ENCODE measurements around the gene NRG2. TPM values are rescaled to one million over a fixed set of nuclear protein-coding genes. Genes with fewer than 3 reads are reported as not detected.

The NRG2 gene
- total RNA-seq, 1 donor from 2014 or later, result 0.07 TPM

DNA sequence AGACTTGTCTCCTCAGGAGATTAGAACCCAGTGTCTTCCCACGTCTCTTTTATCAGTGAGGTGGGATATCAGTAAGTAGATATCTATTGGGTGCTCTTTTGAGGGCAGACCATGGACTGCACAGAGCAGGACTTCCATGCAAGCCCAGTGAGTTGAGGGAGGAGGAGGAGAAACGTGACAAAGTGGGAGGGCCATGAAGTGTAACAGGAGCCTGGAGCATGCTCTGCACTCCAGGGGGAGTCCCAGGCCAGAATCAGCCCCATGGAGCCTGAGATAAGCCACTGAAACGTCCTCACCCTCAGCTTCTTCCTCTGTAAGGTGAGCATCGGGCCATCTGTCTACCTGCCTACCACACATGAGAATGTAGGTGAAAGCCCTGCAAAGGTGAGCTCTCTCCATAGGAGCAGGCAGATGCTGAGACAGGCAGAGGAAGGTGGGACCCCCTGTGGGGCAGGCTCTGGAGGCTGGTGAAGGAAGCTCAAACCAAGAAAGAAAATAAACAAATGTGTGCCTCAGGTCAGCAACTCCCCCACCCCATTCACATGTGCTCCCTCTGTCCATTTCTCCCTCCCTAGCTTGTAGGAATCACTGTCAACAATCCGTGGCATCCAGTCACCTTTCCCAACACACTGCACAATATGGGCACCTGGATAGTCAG is 87.4 kb downstream of the NRG2 start:
- no peaks in the 10 kb centered on the region for H3K36me3 Mint-ChIP-seq (ENCODE audit: low read depth)
- H3K4me3 Mint-ChIP-seq, result no peak overlapping the region
- peaks cover 28% of the 10 kb centered on the region for H3K27me3 Mint-ChIP-seq
- no peaks in the 10 kb centered on the region for H3K4me1 Mint-ChIP-seq
- intact Hi-C loops (cut with micrococcal nuclease), result no loop called here
- CTCF ChIA-PET, result interaction anchor here (1.4 kb wide), 1 partner anchor 13 kb away, joined by 4 read pairs; no protein-coding TSS in a partner anchor
- POLR2A ChIA-PET, result no interaction called here
- TF ChIP-seq, protein P1, sequence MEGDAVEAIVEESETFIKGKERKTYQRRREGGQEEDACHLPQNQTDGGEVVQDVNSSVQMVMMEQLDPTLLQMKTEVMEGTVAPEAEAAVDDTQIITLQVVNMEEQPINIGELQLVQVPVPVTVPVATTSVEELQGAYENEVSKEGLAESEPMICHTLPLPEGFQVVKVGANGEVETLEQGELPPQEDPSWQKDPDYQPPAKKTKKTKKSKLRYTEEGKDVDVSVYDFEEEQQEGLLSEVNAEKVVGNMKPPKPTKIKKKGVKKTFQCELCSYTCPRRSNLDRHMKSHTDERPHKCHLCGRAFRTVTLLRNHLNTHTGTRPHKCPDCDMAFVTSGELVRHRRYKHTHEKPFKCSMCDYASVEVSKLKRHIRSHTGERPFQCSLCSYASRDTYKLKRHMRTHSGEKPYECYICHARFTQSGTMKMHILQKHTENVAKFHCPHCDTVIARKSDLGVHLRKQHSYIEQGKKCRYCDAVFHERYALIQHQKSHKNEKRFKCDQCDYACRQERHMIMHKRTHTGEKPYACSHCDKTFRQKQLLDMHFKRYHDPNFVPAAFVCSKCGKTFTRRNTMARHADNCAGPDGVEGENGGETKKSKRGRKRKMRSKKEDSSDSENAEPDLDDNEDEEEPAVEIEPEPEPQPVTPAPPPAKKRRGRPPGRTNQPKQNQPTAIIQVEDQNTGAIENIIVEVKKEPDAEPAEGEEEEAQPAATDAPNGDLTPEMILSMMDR (IDR thresholded peaks at IDR 0.05), result no peak
- H3K27ac Mint-ChIP-seq, result no peak overlapping the region
- no peaks in the 10 kb centered on the region for H3K9me3 Mint-ChIP-seq
- ATAC-seq (ENCODE audit: low read depth) (no peak), DNase-seq (no peak)

DNA sequence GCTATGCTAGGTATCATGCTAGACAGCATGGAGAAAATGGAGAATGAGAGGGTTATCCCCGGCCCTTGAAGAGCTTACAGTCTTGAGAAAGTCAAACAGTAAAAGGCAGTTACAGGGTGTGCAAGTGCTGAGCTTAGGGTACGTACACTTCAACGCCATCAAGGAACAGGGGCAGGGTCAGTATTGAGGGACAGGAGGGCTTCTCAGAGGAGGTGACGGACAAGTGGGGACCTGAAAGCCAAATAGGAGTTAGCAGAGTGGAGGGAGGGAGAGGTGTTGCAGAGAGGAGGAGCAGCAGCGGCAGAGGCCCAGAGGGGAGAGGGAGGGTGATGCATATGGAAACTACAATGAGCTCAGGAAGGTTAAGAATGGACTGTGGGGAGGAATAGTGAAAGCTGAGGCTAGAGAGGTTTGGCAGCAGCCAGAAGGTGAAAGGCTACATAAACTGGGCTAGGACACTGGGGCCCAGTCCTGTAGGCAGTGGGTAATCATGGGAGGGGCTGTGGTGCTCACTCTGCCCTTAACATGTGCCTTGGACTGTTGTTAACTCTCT is 88.0 kb downstream of the NRG2 start:
- no peaks in the 10 kb centered on the region for H3K36me3 Mint-ChIP-seq (ENCODE audit: low read depth)
- DNase-seq (no peak), ATAC-seq (ENCODE audit: low read depth) (no peak)
- ChIA-PET CTCF (interaction anchor here (1.4 kb wide), 1 partner anchor 14 kb away, joined by 4 read pairs; no protein-coding TSS in a partner anchor), POLR2A (no interaction called here)
- no peak overlapping the region for H3K4me3 Mint-ChIP-seq
- TF ChIP-seq, protein P1 (IDR thresholded peaks at IDR 0.05), result no peak
- H3K4me1 Mint-ChIP-seq, result no peaks in the 10 kb centered on the region
- no peaks in the 10 kb centered on the region for H3K9me3 Mint-ChIP-seq
- H3K27me3 Mint-ChIP-seq, result peaks cover 31% of the 10 kb centered on the region
- no peak overlapping the region for H3K27ac Mint-ChIP-seq
- intact Hi-C loops (cut with micrococcal nuclease), result no loop called here

DNA sequence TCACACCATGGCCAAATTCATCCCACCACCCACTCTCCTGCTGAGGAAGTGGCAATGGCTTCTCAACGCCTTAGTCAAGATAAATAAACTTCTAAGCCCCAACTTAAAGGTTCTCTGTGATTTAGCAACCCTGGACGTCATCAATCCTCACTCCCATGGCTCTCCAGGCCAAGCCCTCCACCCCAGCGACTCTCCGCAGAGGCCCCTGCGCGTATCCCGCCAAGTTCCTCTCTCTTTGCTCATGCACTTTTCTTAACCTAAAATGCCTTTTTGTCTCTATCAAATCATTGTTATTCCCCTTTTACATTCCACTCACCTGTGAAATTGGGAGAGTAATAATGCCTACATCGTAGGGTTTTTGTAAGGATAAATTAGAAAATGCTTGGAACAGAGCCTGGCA is 88.6 kb downstream of the NRG2 start:
- TF ChIP-seq, protein P1 (IDR thresholded peaks at IDR 0.05), result no peak
- DNase-seq (no peak), ATAC-seq (ENCODE audit: low read depth) (no peak)
- ChIA-PET POLR2A (no interaction called here), CTCF (interaction anchor here (1.4 kb wide), 1 partner anchor 14 kb away, joined by 4 read pairs; no protein-coding TSS in a partner anchor)
- intact Hi-C loops (cut with micrococcal nuclease), result no loop called here
- Mint-ChIP-seq H3K4me3 (no peak overlapping the region), H3K9me3 (no peaks in the 10 kb centered on the region), H3K4me1 (no peaks in the 10 kb centered on the region), H3K36me3 (ENCODE audit: low read depth) (no peaks in the 10 kb centered on the region), H3K27me3 (peaks cover 31% of the 10 kb centered on the region), H3K27ac (no peak overlapping the region)

DNA sequence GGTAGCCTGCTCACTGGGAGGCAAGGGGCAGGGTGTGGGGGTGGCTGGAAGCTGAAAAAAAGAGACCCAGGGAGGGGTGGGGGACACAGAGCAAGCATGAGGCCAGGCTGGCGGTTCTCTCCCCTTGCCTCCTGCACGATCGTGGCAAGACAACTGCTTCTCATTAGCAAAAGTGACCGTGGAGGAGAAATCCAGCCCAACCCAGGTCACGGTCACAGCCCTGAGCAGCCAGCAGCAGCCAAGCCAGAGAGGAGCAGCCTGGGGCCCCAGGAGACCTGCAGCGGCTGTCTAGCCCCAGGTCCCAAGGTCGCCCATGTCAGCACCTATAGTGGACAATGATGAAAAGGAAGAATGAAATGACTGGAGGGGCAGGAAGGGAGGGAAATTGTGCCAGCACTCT is 89.1 kb downstream of the NRG2 start:
- Mint-ChIP-seq H3K9me3 (no peaks in the 10 kb centered on the region), H3K4me1 (no peaks in the 10 kb centered on the region), H3K36me3 (ENCODE audit: low read depth) (no peaks in the 10 kb centered on the region), H3K27ac (no peak overlapping the region), H3K27me3 (peaks cover 31% of the 10 kb centered on the region), H3K4me3 (no peak overlapping the region)
- CTCF ChIA-PET, result no interaction called here
- POLR2A ChIA-PET, result no interaction called here
- intact Hi-C loops (cut with micrococcal nuclease), result no loop called here
- ATAC-seq (ENCODE audit: low read depth) (no peak), DNase-seq (no peak)
- TF ChIP-seq, protein P1 (IDR thresholded peaks at IDR 0.05), result no peak

DNA sequence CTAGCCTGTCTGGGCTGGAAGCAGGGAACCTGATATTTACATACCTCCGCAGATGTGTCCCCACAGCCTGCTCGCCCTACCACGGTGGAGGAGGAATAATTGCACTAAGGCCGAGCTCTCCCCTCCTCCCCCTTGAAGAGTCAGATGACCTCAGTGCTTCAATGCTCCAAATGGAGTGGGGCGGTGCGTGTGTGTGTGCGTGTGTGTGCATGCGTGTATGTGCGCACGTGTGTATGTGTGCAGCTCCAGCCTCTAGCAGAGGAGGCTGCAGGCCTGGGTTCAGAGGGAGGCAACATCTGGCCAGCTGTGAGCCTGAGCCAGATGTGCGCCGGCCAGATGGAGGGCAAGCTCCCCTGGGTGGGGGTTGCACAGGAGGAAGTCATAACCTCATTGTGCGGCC is 90.5 kb downstream of the NRG2 start:
- H3K4me3 Mint-ChIP-seq, result no peak overlapping the region
- H3K36me3 Mint-ChIP-seq (ENCODE audit: low read depth), result no peaks in the 10 kb centered on the region
- TF ChIP-seq, protein P1 (IDR thresholded peaks at IDR 0.05), result no peak
- ATAC-seq (ENCODE audit: low read depth), result no peak
- H3K4me1 Mint-ChIP-seq, result no peaks in the 10 kb centered on the region
- CTCF ChIA-PET, result interaction anchor here (0.9 kb wide), 1 partner anchor 100 kb away, joined by 3 read pairs; no protein-coding TSS in a partner anchor
- POLR2A ChIA-PET, result no interaction called here
- peaks cover 2% of the 10 kb centered on the region for H3K9me3 Mint-ChIP-seq
- no peak overlapping the region for H3K27ac Mint-ChIP-seq
- intact Hi-C loops (cut with micrococcal nuclease), result no loop called here
- H3K27me3 Mint-ChIP-seq, result peaks cover 31% of the 10 kb centered on the region
- DNase-seq, result no peak

All from activated B cell treated with CpG ODN at 0.5 μM for 24 hours (primary cell).